ENCODE measurements around the gene UTP11. TPM values are rescaled to one million over a fixed set of nuclear protein-coding genes. Genes with fewer than 3 reads are reported as not detected.

The UTP11 gene
- total RNA-seq, 1 experiment from 2014 or later: 48.1 TPM

- Histone ChIP-seq H4K20me1 (ENCODE audit: low read length) (no peaks in the 10 kb centered on the region), H2AFZ (ENCODE audit: low read length) (no peak overlapping the region), H3K9me2 (replicated peaks; ENCODE audit: low read length) (no peaks in the 10 kb centered on the region), H3K4me1 (ENCODE audit: insufficient read depth, low read length) (peaks cover 5% of the 10 kb centered on the region; the same call in 1 of the 2 replicates), H3K36me3 (ENCODE audit: low read depth, low read length) (no peaks in the 10 kb centered on the region), H3K79me2 (ENCODE audit: low read length) (no peaks in the 10 kb centered on the region), H3F3A (ENCODE audit: low read length, unreplicated experiment) (no peaks in the 10 kb centered on the region), H3K27ac (ENCODE audit: low read length) (no peak overlapping the region), H3K4me2 (ENCODE audit: low read length) (no peak overlapping the region), H3K9me3 (ENCODE audit: low read length) (no peaks in the 10 kb centered on the region), H3K9ac (ENCODE audit: low read length) (no peak overlapping the region), H3K4me3 (ENCODE audit: low read length) (no peak overlapping the region), H3K27me3 (ENCODE audit: low read length) (peaks cover 18% of the 10 kb centered on the region)
- no TSS peak for BruUV-seq (replicated peaks)
- DNase-seq: no peak
- ChIA-PET CTCF (no interaction called here), POLR2A (ENCODE audit: unreplicated experiment) (no interaction called here)
- no peak for ATAC-seq
- intact Hi-C loops (cut with micrococcal nuclease): no loop called here
- TF ChIP-seq EZH2phosphoT487 (IDR thresholded peaks at IDR 0.05; ENCODE audit: borderline replicate concordance, low read length) (no peak), EZH2 (IDR thresholded peaks at IDR 0.05; ENCODE audit: low read length, unreplicated experiment) (no peak), CTCF (conservative IDR thresholded peaks at IDR 0.05; ENCODE audit: low read depth, low read length) (no peak)
These were observed 48.8 kb downstream of the UTP11 start for GRCh38 chr1:38061290-38061689.

- Histone ChIP-seq H2AFZ (ENCODE audit: low read length) (no peak overlapping the region), H3K4me2 (ENCODE audit: low read length) (no peak overlapping the region), H3K4me1 (ENCODE audit: insufficient read depth, low read length) (peaks cover 5% of the 10 kb centered on the region; the same call in 1 of the 2 replicates), H3K4me3 (ENCODE audit: low read length) (no peak overlapping the region), H3K27ac (ENCODE audit: low read length) (no peak overlapping the region), H3K79me2 (ENCODE audit: low read length) (no peaks in the 10 kb centered on the region), H3K27me3 (ENCODE audit: low read length) (peaks cover 12% of the 10 kb centered on the region), H3K36me3 (ENCODE audit: low read depth, low read length) (no peaks in the 10 kb centered on the region), H3F3A (ENCODE audit: low read length, unreplicated experiment) (no peaks in the 10 kb centered on the region), H3K9me3 (ENCODE audit: low read length) (no peaks in the 10 kb centered on the region), H3K9me2 (replicated peaks; ENCODE audit: low read length) (no peaks in the 10 kb centered on the region), H4K20me1 (ENCODE audit: low read length) (no peaks in the 10 kb centered on the region), H3K9ac (ENCODE audit: low read length) (no peak overlapping the region)
- TF ChIP-seq CTCF (conservative IDR thresholded peaks at IDR 0.05; ENCODE audit: low read depth, low read length): no peak
- TF ChIP-seq EZH2 (IDR thresholded peaks at IDR 0.05; ENCODE audit: low read length, unreplicated experiment): no peak
- no peak for TF ChIP-seq EZH2phosphoT487 (IDR thresholded peaks at IDR 0.05; ENCODE audit: borderline replicate concordance, low read length)
- ChIA-PET POLR2A (ENCODE audit: unreplicated experiment) (no interaction called here), CTCF (no interaction called here)
- no TSS peak for BruUV-seq (replicated peaks)
- DNase-seq (no peak), ATAC-seq (no peak)
- intact Hi-C loops (cut with micrococcal nuclease): no loop called here
These were observed 49.4 kb downstream of the UTP11 start for GRCh38 chr1:38061883-38062328.

- no peak for TF ChIP-seq EZH2 (IDR thresholded peaks at IDR 0.05; ENCODE audit: low read length, unreplicated experiment)
- H3K27ac ChIP-seq (ENCODE audit: low read length): no peak overlapping the region
- no peaks in the 10 kb centered on the region for H3K36me3 ChIP-seq (ENCODE audit: low read depth, low read length)
- H3K27me3 ChIP-seq (ENCODE audit: low read length): peaks cover 10% of the 10 kb centered on the region
- H4K20me1 ChIP-seq (ENCODE audit: low read length): no peaks in the 10 kb centered on the region
- ChIA-PET POLR2A (ENCODE audit: unreplicated experiment) (no interaction called here), CTCF (no interaction called here)
- intact Hi-C loops (cut with micrococcal nuclease): no loop called here
- H3K4me3 ChIP-seq (ENCODE audit: low read length): no peak overlapping the region
- no peaks in the 10 kb centered on the region for H3K9me3 ChIP-seq (ENCODE audit: low read length)
- BruUV-seq (replicated peaks): no TSS peak
- H3F3A ChIP-seq (ENCODE audit: low read length, unreplicated experiment): no peaks in the 10 kb centered on the region
- H2AFZ ChIP-seq (ENCODE audit: low read length): no peak overlapping the region
- ATAC-seq: no peak
- H3K79me2 ChIP-seq (ENCODE audit: low read length): no peaks in the 10 kb centered on the region
- no peak overlapping the region for H3K9ac ChIP-seq (ENCODE audit: low read length)
- H3K9me2 ChIP-seq (replicated peaks; ENCODE audit: low read length): no peaks in the 10 kb centered on the region
- no peak for DNase-seq
- H3K4me2 ChIP-seq (ENCODE audit: low read length): no peak overlapping the region
- H3K4me1 ChIP-seq (ENCODE audit: insufficient read depth, low read length): peaks cover 5% of the 10 kb centered on the region; the same call in 1 of the 2 replicates
These were observed 50.1 kb downstream of the UTP11 start for GRCh38 chr1:38062361-38063288.
